KOPT-K1 (cell line): ENCODE data around the gene CFAP58.

Source experiments
- H3K27ac ChIP-seq: fragments of 200-600 bp; sonication (generic); 2 replicates; pipeline ENCODE4 v1.5.1; 2016; ENCODE audit warnings: antibody characterized with exemption, mild to moderate bottlenecking, low read depth, low read length; ENCODE audit not compliant: poor library complexity, severe bottlenecking
- H3K36me3 ChIP-seq: fragments of 200-600 bp; sonication (generic); 2 replicates; pipeline ENCODE4 v1.5.1; 2017; ENCODE audit warnings: antibody characterized with exemption, mild to moderate bottlenecking, low read length, moderate library complexity; ENCODE audit not compliant: insufficient read depth
- H3K9me3 ChIP-seq: fragments of 200-600 bp; sonication (generic); 2 replicates; pipeline ENCODE4 v1.5.1; 2017; ENCODE audit warnings: antibody characterized with exemption, low read length, mild to moderate bottlenecking; ENCODE audit not compliant: insufficient read depth, poor library complexity, severe bottlenecking

The CFAP58 gene

DNA sequence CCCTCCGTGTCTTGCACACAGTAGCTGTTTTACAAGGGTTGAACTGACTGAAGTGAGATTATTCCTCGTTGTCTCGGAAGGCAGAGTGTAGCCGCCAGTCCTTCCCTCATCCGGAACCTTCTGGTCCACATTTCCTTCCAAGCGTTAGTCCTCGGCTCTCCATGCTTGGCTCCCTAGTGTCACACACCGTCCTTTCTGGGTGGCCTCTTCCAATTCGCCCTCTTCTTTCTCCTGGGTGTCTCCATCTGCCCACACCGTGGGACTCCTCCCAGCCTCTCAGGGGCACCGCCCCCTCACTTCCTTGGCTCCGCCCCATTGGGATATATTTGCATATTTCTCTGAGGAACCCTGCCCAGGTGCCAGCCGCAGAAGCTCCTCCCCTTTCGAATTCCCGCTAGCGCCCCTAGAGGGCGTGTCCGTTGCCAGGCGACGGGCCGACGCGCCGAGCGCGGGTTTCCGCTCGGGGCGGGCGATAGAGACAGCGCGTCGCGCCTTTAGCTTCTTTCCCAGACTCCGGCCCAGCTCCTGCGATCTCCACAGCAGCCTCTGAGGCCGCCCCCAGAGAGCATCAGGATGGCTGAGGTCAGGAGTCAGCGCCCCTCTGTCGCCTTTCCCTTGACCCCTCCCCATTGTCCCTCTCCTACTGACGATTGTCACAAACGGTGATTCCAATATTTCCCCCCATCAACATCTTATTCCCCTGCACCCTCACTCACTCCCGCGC is at the start of gene CFAP58:
CFAP58 (plus strand) TSS at position 509 of the 724 bp plus-strand sequence; CDS start at position 574, 65 bp downstream.
- Histone ChIP-seq H3K36me3 (no peaks in the 10 kb centered on the region), H3K27ac (no peak within 1 kb of the TSS), H3K9me3 (no peaks in the 10 kb centered on the region)

- H3K9me3 ChIP-seq = peaks cover 14% of the 10 kb centered on the region
- no peaks in the 10 kb centered on the region for H3K36me3 ChIP-seq
- H3K27ac ChIP-seq = no peak overlapping the region
Observed at GRCh38 chr10:104304356-104304745, 49.3 kb upstream of the CFAP58 start.

- Histone ChIP-seq H3K9me3 (peaks cover 14% of the 10 kb centered on the region), H3K27ac (no peak overlapping the region), H3K36me3 (peaks cover 3% of the 10 kb centered on the region; the same call in 1 of the 2 replicates)
Observed at GRCh38 chr10:104304927-104305326, 48.7 kb upstream of the CFAP58 start.

GRCh38 chr10:104306897-104307296 is 46.7 kb upstream of the CFAP58 start:
- H3K27ac ChIP-seq = no peak overlapping the region
- peaks cover 22% of the 10 kb centered on the region; the same call in 1 of the 2 replicates for H3K36me3 ChIP-seq

GRCh38 chr10:104307576-104308438 is 45.8 kb upstream of the CFAP58 start:
- H3K9me3 ChIP-seq = peaks cover 14% of the 10 kb centered on the region
- peaks cover 30% of the 10 kb centered on the region for H3K36me3 ChIP-seq
- H3K27ac ChIP-seq = no peak overlapping the region

More at GRCh38 chr10:104306897-104307296, 46.7 kb upstream of the CFAP58 start:
- peaks cover 14% of the 10 kb centered on the region for H3K9me3 ChIP-seq

DNA sequence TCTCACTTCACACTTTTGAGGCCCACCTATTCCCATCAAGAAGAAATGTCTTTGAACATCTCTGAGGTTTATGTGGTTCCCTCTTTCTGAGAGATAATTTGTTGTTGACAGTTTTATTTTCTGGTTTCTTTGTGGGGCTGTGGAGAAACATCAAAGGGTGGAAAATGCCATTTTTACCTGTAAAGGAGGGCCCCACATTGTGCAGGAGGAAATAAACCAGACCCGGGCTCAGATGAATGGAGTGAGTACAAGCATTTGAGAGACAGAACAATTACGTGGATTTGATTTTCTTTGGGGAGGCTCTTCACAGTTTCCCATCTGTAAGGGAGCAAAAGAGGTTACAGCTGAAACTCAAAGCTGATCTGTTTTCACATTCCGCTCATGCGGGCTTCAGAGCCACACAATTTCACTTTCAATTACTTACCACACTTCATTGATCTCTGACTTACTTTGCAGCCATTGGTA is 45.2 kb upstream of the CFAP58 start:
- no peak overlapping the region for H3K27ac ChIP-seq
- peaks cover 37% of the 10 kb centered on the region for H3K36me3 ChIP-seq
- peaks cover 7% of the 10 kb centered on the region for H3K9me3 ChIP-seq

GRCh38 chr10:104309980-104310978 is 43.4 kb upstream of the CFAP58 start:
- peaks cover 55% of the 10 kb centered on the region for H3K36me3 ChIP-seq
- H3K9me3 ChIP-seq = no peaks in the 10 kb centered on the region
- H3K27ac ChIP-seq = no peak overlapping the region

DNA sequence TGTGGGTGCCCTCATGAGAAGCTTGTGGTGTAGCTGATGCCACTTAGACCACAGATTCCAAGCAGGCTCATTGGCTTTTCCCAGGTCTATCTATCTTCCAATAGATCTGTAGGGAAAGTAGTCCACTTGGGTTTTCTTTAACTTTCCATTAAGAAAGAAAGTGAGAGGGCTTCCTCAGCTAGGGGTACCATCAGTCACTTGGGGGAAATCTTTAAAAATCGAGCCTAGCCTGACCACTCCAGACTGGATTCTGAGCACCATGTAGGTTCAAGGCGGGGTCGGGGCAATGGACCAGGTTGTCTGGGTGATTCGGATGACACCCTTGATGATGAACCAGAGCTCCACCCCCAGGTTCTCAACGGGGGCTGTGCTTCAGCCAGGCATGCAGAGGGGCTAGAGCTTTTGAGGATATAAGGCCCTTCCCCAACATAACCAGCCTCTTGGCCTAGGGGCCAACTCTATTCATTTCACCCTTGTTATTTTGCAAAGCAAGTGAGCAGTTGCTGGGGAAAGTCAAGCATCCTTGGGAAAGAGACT is 42.4 kb upstream of the CFAP58 start:
- no peaks in the 10 kb centered on the region for H3K9me3 ChIP-seq
- peaks cover 61% of the 10 kb centered on the region for H3K36me3 ChIP-seq
- no peak overlapping the region for H3K27ac ChIP-seq

DNA sequence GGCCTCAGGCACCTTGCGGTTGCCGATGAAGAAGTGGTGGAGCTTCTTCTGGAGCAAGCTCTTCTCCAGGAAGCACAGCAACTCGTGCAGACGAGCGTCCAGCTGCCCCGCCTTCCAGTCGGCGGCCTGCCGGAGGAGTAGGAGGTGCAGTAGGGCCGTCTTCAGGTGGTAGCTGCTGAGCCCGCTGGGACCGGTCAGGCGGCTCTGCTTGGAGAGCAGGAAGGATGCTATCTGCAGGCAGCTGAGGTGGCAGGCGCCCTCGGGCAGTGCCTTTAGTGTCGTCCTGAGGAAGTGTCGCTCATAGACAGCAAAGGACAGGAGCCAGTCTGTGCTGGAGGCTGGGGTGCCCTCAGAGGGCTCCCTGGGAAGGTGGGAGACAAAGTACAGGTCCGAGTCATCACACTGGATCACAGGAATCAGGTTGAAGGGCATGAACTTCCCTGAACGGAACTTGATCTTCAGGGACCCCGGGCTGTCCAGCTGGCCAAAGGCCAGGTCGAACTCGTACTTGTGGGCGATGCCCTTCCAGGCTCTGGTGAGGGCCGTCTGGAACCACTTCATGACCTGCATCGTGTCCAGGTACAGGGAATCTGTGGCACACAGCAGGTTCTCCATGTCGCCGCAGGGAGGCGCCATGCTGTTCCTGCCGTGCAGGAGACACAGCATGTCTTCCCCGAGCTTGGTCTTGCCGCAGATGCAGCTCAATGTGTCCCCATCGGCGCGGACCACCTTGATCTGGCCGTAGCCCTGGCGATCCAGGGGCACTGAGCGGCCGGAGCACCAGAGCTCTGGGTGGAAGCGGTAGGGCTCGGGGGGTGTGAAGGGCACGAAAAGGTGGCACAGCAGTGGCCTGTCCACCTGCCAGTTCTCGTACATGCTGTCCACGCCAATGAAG is 38.8 kb upstream of the CFAP58 start:
- Histone ChIP-seq H3K9me3 (no peaks in the 10 kb centered on the region), H3K27ac (no peak overlapping the region), H3K36me3 (peaks cover 59% of the 10 kb centered on the region)

GRCh38 chr10:104315486-104315921 is 38.1 kb upstream of the CFAP58 start:
- H3K36me3 ChIP-seq = peaks cover 52% of the 10 kb centered on the region
- H3K9me3 ChIP-seq = no peaks in the 10 kb centered on the region
- H3K27ac ChIP-seq = no peak overlapping the region

- Histone ChIP-seq H3K27ac (no peak overlapping the region), H3K36me3 (peaks cover 42% of the 10 kb centered on the region), H3K9me3 (no peaks in the 10 kb centered on the region)
Observed at GRCh38 chr10:104316321-104317099, 37.1 kb upstream of the CFAP58 start.

DNA sequence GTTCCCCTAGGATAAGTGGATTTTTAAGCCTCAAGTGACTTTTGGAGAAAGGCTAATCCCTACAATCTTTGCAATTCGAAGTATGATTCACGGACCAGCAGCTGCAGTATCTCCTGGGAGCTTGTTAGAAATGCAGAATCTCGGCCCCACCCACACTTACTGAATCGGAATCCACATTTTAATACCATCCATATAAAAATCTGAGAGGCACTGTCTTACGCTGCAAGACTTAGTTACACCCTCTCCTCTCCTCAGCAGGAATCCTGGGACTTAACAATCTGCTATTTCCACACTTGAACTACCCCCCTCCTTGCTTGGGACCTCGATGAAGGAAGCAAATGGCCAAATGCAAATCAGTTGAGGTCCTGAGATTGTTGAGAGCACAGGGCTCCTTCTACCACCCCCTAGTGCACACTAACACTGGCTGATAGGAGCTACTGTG is 36.3 kb upstream of the CFAP58 start:
- no peak overlapping the region for H3K27ac ChIP-seq
- H3K36me3 ChIP-seq = peaks cover 36% of the 10 kb centered on the region
- H3K9me3 ChIP-seq = no peaks in the 10 kb centered on the region
